ENCODE results near the gene BNC2. TPM values are rescaled to one million over a fixed set of nuclear protein-coding genes. Genes with fewer than 3 reads are reported as not detected.

The BNC2 gene
- total and polyA plus RNA-seq, 2 of the 13 experiments (the other 11 are each of a cell fraction or from before 2014, with no cell fraction given): not detected

DNA sequence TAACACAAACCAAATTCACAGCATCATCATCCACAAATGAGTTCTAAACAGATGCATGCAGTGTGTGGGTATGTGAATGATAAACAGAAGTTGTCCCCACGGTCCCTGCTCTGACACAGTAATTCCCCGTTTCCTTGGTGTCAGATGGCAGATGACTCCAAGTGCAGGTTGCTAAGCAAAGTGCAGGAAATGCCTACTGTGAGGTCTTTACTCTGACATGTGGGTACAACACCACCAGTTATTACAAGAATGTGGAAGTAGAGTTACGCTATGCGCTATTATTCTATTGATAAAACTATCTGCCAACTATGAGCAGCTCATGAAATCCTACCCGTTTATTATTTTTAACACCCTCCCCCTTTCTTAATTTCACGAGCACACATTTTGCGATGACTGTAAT, 448.9 kb downstream of the BNC2 start:
- Histone ChIP-seq H3K27ac (ENCODE audit: extremely low read length, insufficient read depth, low read length) (no peak overlapping the region), H3K27me3 (ENCODE audit: control insufficient read depth in 1 of 2, insufficient read depth in 2 of 2, low read length in 2 of 2) (peaks cover 0 to 4% of the 10 kb centered on the region in 2 experiments; a peak in 1 of 5 replicates), H3K4me3 (replicated peaks in 1 of 3; ENCODE audit: insufficient read depth in 1 of 3, low read depth in 2 of 3, low read length in 3 of 3) (no peak overlapping the region), H3K4me1 (ENCODE audit: insufficient read depth, low read length) (no peaks in the 10 kb centered on the region), H3K4me2 (ENCODE audit: low read depth, low read length) (no peak overlapping the region), H3K79me2 (ENCODE audit: insufficient read depth, low read length) (no peaks in the 10 kb centered on the region), H3K36me3 (replicated peaks in 1 of 2; ENCODE audit: control insufficient read depth in 1 of 2, insufficient read depth in 2 of 2, low read length in 2 of 2) (no peaks in the 10 kb centered on the region), H2AFZ (ENCODE audit: low read length) (no peak overlapping the region), H3K9ac (ENCODE audit: insufficient read depth, low read depth, low read length) (no peak overlapping the region), H4K20me1 (ENCODE audit: insufficient read depth, low read length) (no peaks in the 10 kb centered on the region), H3K9me3 (ENCODE audit: low read length) (no peaks in the 10 kb centered on the region)
- 34% methylated on average over 7 of the region's 7 CpGs for WGBS (ENCODE audit: low lambda C conversion rate)
- in situ Hi-C loops (cut with HindIII; ENCODE audit: extremely low pct_ligation_motif_present, low pct_unique_long_range_greater_than_20kb): no loop called here
- no peak for TF ChIP-seq GTF2F1 (IDR thresholded peaks at IDR 0.05; ENCODE audit: low read length)
- TF ChIP-seq, protein P1, sequence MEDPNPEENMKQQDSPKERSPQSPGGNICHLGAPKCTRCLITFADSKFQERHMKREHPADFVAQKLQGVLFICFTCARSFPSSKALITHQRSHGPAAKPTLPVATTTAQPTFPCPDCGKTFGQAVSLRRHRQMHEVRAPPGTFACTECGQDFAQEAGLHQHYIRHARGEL (CRISPR knock-in tag; IDR thresholded peaks at IDR 0.05): no peak
- no peak for TF ChIP-seq ZNF253 (CRISPR knock-in tag; IDR thresholded peaks at IDR 0.05; ENCODE audit: borderline replicate concordance)
- no peak for TF ChIP-seq U2AF2 (IDR thresholded peaks at IDR 0.05; ENCODE audit: low read depth, low read length)
- no peak for TF ChIP-seq POLR2AphosphoS2 (IDR thresholded peaks at IDR 0.05; ENCODE audit: low read depth, low read length)
- TF ChIP-seq CENPT (CRISPR knock-in tag; IDR thresholded peaks at IDR 0.05; ENCODE audit: low read depth): no peak
- no peak for TF ChIP-seq SYNCRIP (IDR thresholded peaks at IDR 0.05; ENCODE audit: insufficient read depth, low read depth, low read length)
- TF ChIP-seq KLF9 (CRISPR knock-in tag; IDR thresholded peaks at IDR 0.05; ENCODE audit: low read depth): no peak
- TF ChIP-seq, protein P2, sequence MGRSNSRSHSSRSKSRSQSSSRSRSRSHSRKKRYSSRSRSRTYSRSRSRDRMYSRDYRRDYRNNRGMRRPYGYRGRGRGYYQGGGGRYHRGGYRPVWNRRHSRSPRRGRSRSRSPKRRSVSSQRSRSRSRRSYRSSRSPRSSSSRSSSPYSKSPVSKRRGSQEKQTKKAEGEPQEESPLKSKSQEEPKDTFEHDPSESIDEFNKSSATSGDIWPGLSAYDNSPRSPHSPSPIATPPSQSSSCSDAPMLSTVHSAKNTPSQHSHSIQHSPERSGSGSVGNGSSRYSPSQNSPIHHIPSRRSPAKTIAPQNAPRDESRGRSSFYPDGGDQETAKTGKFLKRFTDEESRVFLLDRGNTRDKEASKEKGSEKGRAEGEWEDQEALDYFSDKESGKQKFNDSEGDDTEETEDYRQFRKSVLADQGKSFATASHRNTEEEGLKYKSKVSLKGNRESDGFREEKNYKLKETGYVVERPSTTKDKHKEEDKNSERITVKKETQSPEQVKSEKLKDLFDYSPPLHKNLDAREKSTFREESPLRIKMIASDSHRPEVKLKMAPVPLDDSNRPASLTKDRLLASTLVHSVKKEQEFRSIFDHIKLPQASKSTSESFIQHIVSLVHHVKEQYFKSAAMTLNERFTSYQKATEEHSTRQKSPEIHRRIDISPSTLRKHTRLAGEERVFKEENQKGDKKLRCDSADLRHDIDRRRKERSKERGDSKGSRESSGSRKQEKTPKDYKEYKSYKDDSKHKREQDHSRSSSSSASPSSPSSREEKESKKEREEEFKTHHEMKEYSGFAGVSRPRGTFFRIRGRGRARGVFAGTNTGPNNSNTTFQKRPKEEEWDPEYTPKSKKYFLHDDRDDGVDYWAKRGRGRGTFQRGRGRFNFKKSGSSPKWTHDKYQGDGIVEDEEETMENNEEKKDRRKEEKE (IDR thresholded peaks at IDR 0.05): no peak
- TF ChIP-seq, protein P3, sequence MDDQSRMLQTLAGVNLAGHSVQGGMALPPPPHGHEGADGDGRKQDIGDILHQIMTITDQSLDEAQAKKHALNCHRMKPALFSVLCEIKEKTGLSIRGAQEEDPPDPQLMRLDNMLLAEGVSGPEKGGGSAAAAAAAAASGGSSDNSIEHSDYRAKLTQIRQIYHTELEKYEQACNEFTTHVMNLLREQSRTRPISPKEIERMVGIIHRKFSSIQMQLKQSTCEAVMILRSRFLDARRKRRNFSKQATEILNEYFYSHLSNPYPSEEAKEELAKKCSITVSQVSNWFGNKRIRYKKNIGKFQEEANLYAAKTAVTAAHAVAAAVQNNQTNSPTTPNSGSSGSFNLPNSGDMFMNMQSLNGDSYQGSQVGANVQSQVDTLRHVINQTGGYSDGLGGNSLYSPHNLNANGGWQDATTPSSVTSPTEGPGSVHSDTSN (CRISPR knock-in tag; IDR thresholded peaks at IDR 0.05; ENCODE audit: borderline replicate concordance): no peak
- TF ChIP-seq, protein P4, sequence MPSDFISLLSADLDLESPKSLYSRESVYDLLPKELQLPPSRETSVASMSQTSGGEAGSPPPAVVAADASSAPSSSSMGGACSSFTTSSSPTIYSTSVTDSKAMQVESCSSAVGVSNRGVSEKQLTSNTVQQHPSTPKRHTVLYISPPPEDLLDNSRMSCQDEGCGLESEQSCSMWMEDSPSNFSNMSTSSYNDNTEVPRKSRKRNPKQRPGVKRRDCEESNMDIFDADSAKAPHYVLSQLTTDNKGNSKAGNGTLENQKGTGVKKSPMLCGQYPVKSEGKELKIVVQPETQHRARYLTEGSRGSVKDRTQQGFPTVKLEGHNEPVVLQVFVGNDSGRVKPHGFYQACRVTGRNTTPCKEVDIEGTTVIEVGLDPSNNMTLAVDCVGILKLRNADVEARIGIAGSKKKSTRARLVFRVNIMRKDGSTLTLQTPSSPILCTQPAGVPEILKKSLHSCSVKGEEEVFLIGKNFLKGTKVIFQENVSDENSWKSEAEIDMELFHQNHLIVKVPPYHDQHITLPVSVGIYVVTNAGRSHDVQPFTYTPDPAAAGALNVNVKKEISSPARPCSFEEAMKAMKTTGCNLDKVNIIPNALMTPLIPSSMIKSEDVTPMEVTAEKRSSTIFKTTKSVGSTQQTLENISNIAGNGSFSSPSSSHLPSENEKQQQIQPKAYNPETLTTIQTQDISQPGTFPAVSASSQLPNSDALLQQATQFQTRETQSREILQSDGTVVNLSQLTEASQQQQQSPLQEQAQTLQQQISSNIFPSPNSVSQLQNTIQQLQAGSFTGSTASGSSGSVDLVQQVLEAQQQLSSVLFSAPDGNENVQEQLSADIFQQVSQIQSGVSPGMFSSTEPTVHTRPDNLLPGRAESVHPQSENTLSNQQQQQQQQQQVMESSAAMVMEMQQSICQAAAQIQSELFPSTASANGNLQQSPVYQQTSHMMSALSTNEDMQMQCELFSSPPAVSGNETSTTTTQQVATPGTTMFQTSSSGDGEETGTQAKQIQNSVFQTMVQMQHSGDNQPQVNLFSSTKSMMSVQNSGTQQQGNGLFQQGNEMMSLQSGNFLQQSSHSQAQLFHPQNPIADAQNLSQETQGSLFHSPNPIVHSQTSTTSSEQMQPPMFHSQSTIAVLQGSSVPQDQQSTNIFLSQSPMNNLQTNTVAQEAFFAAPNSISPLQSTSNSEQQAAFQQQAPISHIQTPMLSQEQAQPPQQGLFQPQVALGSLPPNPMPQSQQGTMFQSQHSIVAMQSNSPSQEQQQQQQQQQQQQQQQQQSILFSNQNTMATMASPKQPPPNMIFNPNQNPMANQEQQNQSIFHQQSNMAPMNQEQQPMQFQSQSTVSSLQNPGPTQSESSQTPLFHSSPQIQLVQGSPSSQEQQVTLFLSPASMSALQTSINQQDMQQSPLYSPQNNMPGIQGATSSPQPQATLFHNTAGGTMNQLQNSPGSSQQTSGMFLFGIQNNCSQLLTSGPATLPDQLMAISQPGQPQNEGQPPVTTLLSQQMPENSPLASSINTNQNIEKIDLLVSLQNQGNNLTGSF (CRISPR knock-in tag; IDR thresholded peaks at IDR 0.05): no peak
- TF ChIP-seq, protein P5, sequence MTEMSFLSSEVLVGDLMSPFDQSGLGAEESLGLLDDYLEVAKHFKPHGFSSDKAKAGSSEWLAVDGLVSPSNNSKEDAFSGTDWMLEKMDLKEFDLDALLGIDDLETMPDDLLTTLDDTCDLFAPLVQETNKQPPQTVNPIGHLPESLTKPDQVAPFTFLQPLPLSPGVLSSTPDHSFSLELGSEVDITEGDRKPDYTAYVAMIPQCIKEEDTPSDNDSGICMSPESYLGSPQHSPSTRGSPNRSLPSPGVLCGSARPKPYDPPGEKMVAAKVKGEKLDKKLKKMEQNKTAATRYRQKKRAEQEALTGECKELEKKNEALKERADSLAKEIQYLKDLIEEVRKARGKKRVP (CRISPR knock-in tag; IDR thresholded peaks at IDR 0.05): no peak
- no peak for TF ChIP-seq ZFP1 (CRISPR knock-in tag; IDR thresholded peaks at IDR 0.05)
- FAIRE-seq (no peak), ATAC-seq (no peak), DNase-seq (ENCODE audit: low spot score) (no peak)
- CTCF ChIA-PET (ENCODE audit: low intra/inter-chr PET ratio, low total read pairs): no interaction called here
- BruUV-seq (replicated peaks): no TSS peak
- POLR2A ChIA-PET: no interaction called here
- intact Hi-C loops (cut with micrococcal nuclease; ENCODE audit: unreplicated experiment): no loop called here
